Astrocyte of the spinal cord (primary cell): ENCODE data around the gene LPIN3.

ENCODE experiments used
- DNase-seq: peaks from one replicate; pipeline ENCODE4 v3.0.0; 2011; ENCODE audit warnings: low read depth, low spot score
- H3K4me3 ChIP-seq: 2 replicates; pipeline ENCODE4 v1.5.1; 2011; ENCODE audit warnings: low read depth, mild to moderate bottlenecking, low read length, moderate library complexity
- in situ Hi-C: cut with HindIII; loops from 2 replicates; pipeline ENCODE4 v1.10.0; 2017; ENCODE audit warnings: low sequenced_read_pairs
- TF ChIP-seq, protein P1 (sequence below): IDR thresholded peaks from 2 replicates; pipeline ENCODE4 v1.5.1; 2012; ENCODE audit warnings: low read depth, mild to moderate bottlenecking, low read length, inconsistent platforms

The LPIN3 gene

DNA sequence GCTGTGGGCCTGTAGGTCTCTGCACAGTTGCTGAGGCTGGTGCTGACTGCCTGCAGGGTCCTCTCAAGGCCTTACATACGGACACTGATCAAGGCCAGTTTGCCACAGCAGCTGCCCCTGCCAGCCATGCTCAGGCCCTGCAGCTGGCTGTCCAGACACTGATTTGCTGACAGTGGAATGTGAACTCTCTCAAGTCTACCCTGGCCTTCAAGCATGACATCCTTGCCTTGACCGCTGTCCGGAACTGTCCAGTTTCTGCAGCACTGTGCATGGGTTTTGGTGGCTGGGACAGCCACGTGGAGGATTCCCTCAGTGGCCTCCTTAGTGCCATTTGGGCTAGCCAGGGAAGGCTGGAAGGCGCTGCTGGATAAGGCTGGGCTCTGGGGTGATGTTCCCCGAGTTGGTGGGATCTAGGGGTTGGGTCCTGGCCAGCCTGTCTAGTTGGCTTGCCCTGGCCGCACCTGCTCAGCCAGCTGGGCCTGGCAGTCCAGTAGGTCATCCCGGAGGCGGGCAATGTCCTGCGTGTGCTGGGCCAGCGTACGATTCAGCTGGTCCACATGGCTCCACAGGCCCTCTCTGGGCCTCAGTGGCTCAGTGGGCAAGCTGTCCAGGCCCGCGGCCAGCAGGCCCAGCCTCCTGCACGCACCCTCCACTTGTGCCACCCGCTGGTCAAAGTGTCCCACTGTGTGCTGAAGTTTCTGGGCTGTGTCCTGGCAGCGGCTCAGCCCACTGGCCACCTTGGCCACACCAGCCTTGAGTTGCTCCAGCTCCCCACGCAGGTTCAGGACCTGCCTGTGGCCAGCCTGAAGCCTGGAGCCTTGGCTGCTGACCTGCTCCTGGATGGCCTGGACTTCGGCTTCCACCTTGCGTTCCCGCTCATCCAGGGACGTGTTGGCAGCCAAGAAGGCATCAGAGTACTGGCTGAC lies 20.5 kb downstream of the LPIN3 start:
- H3K4me3 ChIP-seq: no peak overlapping the region
- in situ Hi-C loops: no loop called here
- DNase-seq: no peak
- TF ChIP-seq, protein P1, sequence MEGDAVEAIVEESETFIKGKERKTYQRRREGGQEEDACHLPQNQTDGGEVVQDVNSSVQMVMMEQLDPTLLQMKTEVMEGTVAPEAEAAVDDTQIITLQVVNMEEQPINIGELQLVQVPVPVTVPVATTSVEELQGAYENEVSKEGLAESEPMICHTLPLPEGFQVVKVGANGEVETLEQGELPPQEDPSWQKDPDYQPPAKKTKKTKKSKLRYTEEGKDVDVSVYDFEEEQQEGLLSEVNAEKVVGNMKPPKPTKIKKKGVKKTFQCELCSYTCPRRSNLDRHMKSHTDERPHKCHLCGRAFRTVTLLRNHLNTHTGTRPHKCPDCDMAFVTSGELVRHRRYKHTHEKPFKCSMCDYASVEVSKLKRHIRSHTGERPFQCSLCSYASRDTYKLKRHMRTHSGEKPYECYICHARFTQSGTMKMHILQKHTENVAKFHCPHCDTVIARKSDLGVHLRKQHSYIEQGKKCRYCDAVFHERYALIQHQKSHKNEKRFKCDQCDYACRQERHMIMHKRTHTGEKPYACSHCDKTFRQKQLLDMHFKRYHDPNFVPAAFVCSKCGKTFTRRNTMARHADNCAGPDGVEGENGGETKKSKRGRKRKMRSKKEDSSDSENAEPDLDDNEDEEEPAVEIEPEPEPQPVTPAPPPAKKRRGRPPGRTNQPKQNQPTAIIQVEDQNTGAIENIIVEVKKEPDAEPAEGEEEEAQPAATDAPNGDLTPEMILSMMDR: no peak

DNA sequence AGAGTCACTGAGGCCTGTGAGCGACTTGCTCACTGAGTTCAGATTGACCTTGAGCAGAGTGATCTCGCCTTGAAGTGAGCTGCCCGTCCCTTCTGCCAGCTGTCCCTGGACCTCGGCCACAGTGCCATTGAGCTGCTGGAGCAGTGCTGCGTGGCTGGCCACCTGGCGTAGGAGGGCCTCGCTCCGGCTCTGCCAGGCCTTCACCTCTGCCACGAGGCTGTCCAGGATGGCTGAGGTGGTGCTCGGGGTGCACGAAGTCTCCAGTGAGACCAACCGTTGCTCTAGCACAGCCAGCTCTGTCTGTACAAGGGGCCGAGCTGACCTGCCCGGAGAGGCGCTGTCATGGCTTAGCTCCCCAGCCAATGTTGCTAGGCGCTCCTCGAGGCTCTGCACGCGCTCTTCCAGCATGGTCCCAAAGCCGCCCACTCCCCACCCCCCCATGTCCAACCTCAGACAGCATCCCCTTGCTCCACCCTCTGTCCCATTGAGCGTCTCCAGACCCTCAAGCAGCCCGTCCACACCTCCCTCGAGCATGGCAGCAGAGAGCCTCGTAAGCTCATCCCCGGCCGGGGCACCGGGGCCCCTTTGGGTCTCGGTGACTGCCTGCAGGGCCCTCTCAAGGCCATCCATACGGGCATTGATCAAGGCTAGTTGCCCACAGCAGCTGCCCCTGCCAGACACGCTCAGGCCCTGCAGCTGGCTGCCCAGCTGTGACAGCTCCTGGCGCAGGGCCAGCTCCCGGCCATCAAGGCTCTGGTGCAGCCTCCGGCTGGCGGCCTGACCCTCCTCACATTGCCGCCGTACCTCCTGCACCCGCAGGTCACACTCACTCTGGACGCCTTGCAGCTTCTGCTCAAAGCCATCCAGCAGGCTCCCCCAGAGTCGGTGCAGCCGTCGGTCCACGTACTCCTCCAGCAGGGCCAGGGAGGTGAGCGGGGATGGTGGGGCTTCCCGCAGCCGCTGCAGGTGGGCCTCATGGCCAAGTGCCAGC lies 21.4 kb downstream of the LPIN3 start:
- in situ Hi-C loops: no loop called here

DNA sequence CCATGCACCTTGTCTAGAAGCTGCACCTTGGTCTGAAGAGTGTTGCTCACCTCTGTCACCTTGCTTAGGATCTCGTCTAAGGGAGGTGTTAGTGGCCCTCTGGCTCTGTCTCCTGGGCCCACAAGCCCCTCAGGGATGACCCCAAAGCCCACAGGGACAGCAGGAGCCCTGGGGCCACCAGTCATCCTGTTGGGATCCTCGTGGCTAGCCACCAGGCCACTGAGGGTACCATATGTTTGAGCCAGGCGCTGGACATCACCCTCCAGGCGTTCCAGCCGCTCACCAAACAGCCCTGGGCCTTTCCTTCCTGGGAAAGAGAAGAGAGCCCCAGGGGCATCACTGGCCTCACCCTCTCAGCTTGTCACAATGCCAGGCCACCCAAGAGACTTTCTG lies 22.1 kb downstream of the LPIN3 start:
- no peak for DNase-seq
- H3K4me3 ChIP-seq: no peak overlapping the region
- in situ Hi-C loops: no loop called here
- TF ChIP-seq, protein P1: no peak

More for the DNA sequence above, 21.4 kb downstream of the LPIN3 start:
- DNase-seq: no peak
- TF ChIP-seq, protein P1: no peak
- no peak overlapping the region for H3K4me3 ChIP-seq

DNA sequence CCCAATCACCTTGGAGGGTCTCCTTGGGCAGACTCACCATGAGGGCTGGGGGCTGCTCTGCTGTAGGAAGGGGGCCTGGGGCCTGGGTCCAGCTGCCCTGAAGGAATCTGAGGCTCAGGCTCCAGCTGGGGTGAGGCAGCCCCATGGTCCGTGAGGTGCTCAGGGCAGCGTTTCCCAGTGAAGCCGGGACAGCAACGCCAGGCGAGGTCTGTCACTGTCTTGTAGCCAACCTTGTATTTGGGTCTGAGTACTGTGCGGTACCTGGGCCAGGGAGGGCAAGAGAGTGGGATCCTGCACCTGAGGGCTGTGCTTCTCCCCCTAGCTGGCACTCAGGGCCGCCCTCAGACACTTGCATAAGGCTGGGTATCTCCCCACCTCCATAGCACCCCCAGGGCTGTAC lies 23.0 kb downstream of the LPIN3 start:
- DNase-seq: no peak
- no peak overlapping the region for H3K4me3 ChIP-seq
- TF ChIP-seq, protein P1: no peak
- in situ Hi-C loops: no loop called here

DNA sequence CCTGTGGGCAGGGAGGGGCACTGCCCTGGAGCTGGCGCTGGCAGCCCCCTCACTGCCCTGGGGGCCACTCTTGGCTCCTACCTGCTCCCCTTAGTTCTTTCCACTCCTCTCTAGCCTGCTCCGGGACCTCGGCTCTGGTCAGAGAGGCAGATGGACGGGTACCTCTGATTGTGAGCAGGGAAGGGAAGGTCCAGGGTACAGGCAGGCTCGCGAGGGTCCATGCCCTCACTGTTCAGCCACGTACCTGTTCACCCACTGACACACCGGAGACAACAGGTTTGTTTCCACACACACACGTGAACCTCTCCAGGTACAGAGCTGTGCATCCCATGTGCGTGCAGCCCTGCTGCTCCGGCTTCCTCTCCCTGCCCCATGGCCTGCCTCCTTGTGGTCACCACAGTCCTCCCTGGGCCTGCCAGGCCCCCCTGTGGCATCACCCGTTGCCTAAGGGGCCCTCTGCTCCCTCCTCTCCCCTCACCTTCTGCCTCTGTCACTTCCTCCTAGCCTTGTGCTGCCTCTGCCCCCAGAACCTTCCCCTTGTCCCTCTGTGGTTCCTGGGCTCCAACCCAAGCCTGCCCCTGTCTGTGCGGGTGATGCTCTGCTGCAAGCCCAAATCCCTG lies 23.7 kb downstream of the LPIN3 start:
- in situ Hi-C loops: no loop called here
- no peak for DNase-seq
- TF ChIP-seq, protein P1: peak; percentile 2
- no peak overlapping the region for H3K4me3 ChIP-seq
